Duodenal mucosa (tissue), 2 donors: ENCODE data around the gene PTPRM.

ENCODE experiments used
- H3K27ac ChIP-seq: one replicate; pipeline ENCODE4 v1.7.0; 2013; ENCODE audit warnings: low read depth, low read length
- H3K27me3 ChIP-seq, 2 donors: one replicate each; pipeline ENCODE4 v1.7.0; 2013; ENCODE audit warnings: low read length in 2 of 2, control low read depth in 1 of 2; ENCODE audit not compliant: insufficient read depth in 2 of 2, control insufficient read depth in 1 of 2
- H3K36me3 ChIP-seq, 2 donors: one replicate each; pipeline ENCODE4 v1.7.0; 2013; ENCODE audit warnings: low read length in 2 of 2, control low read depth in 1 of 2; ENCODE audit not compliant: insufficient read depth in 2 of 2, control insufficient read depth in 1 of 2
- H3K4me1 ChIP-seq, 2 donors: one replicate each; pipeline ENCODE4 v1.7.0; 2013; ENCODE audit warnings: low read length in 2 of 2, control low read depth in 1 of 2; ENCODE audit not compliant: insufficient read depth in 2 of 2, control insufficient read depth in 1 of 2
- H3K4me3 ChIP-seq, 2 donors: one replicate each; pipeline ENCODE4 v1.7.0; 2013; ENCODE audit warnings: low read length in 2 of 2, low read depth in 1 of 2
- H3K9ac ChIP-seq, 2 donors: one replicate each; pipeline ENCODE4 v1.7.0; 2013; ENCODE audit warnings: low read length in 2 of 2, low read depth in 1 of 2
- H3K9me3 ChIP-seq, 2 donors: one replicate each; pipeline ENCODE4 v1.7.0; 2013; ENCODE audit warnings: low read length in 2 of 2, control low read depth in 1 of 2; ENCODE audit not compliant: control insufficient read depth in 1 of 2

The PTPRM gene

GRCh38 chr18:7720395-7720794, 153.3 kb downstream of the PTPRM start:
- peaks cover 0 to 3% of the 10 kb centered on the region in 2 donors for H3K9me3 ChIP-seq
- H3K4me1 ChIP-seq, result no peaks in the 10 kb centered on the region
- no peaks in the 10 kb centered on the region for H3K27me3 ChIP-seq
- no peak overlapping the region for H3K9ac ChIP-seq
- H3K27ac ChIP-seq, result no peak overlapping the region
- no peak overlapping the region for H3K4me3 ChIP-seq
- H3K36me3 ChIP-seq, result no peaks in the 10 kb centered on the region

DNA sequence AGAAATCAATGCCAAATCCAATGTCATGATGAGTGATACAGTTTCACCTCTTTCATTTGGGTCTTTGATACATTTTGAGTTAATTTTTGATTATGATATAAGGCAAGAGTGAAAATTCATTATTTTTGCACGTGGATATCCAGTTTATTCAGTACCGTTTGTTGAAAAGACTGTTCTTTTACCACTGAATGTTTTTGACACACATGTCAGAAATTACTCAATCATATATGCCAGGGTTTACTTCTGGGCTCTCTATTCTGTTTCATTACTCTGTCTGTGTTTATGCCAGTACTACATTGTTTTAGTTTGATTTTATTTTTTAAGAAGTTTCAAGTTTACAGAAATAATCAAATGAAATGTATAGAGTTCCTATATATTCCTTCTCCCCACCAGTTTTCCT, 154.4 kb downstream of the PTPRM start:
- H3K27ac ChIP-seq, result no peak overlapping the region
- peaks cover 0 to 3% of the 10 kb centered on the region in 2 donors for H3K9me3 ChIP-seq
- H3K36me3 ChIP-seq, result no peaks in the 10 kb centered on the region
- H3K9ac ChIP-seq, result no peak overlapping the region
- H3K27me3 ChIP-seq, result no peaks in the 10 kb centered on the region
- no peak overlapping the region for H3K4me3 ChIP-seq
- H3K4me1 ChIP-seq, result no peaks in the 10 kb centered on the region

- H3K4me3 ChIP-seq, result no peak overlapping the region
- no peaks in the 10 kb centered on the region for H3K36me3 ChIP-seq
- H3K9me3 ChIP-seq, result no peaks in the 10 kb centered on the region
- no peak overlapping the region for H3K9ac ChIP-seq
- no peaks in the 10 kb centered on the region for H3K4me1 ChIP-seq
- H3K27me3 ChIP-seq, result no peaks in the 10 kb centered on the region
- no peak overlapping the region for H3K27ac ChIP-seq
These were observed 155.8 kb downstream of the PTPRM start for GRCh38 chr18:7722955-7723354.

- no peak overlapping the region for H3K4me3 ChIP-seq
- H3K9ac ChIP-seq, result no peak overlapping the region
- no peaks in the 10 kb centered on the region for H3K27me3 ChIP-seq
- no peaks in the 10 kb centered on the region for H3K36me3 ChIP-seq
- H3K27ac ChIP-seq, result no peak overlapping the region
- no peaks in the 10 kb centered on the region for H3K4me1 ChIP-seq
- H3K9me3 ChIP-seq, result no peaks in the 10 kb centered on the region
These were observed 156.4 kb downstream of the PTPRM start for GRCh38 chr18:7723558-7723957.

DNA sequence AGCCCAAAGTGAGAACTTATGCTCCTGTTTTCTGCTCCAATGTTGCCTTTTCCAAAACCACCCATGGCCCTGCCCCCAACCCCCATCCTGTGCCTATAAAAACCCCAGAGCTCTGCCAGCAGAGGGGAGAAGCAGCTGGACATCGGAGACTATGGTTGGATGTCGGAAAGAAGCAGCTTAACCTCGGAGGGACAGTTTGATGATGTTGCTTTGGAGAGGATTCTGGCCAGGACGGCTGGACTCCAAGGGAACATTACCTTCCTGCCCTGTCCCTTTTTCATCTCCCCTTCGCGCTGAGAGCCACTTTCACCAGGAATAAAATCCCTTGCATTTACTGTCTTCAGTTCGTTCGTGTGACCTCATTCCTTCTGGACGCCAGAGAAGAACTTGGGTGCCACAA, 158.4 kb downstream of the PTPRM start:
- Histone ChIP-seq H3K4me3 (no peak overlapping the region), H3K4me1 (no peaks in the 10 kb centered on the region), H3K9ac (no peak overlapping the region), H3K36me3 (no peaks in the 10 kb centered on the region), H3K27me3 (no peaks in the 10 kb centered on the region), H3K27ac (no peak overlapping the region), H3K9me3 (no peaks in the 10 kb centered on the region)

GRCh38 chr18:7725897-7726296, 158.8 kb downstream of the PTPRM start:
- Histone ChIP-seq H3K27me3 (no peaks in the 10 kb centered on the region), H3K4me3 (no peak overlapping the region), H3K9me3 (no peaks in the 10 kb centered on the region), H3K36me3 (no peaks in the 10 kb centered on the region), H3K9ac (no peak overlapping the region), H3K27ac (no peak overlapping the region), H3K4me1 (no peaks in the 10 kb centered on the region)

DNA sequence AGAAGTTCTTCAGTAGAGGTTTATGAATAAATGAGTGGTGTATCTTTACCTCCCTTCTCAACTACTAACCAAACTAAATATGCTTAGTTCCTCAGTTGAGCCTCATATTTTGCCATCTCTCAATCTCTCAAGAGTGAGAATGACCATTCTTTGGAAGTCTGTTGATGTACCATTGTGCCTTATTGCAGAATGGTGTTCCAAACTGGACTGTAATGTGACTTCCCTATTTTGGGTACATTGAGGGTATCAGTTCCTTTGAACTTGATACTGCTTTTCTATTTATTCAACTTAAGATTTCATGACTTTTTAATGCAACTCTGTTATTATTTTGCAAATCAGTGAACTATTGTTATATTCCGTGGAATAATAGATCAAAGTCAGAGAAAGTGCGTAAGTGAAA, 159.4 kb downstream of the PTPRM start:
- H3K4me1 ChIP-seq, result no peaks in the 10 kb centered on the region
- no peak overlapping the region for H3K27ac ChIP-seq
- H3K9me3 ChIP-seq, result no peaks in the 10 kb centered on the region
- H3K27me3 ChIP-seq, result no peaks in the 10 kb centered on the region
- no peak overlapping the region for H3K9ac ChIP-seq
- H3K4me3 ChIP-seq, result no peak overlapping the region
- H3K36me3 ChIP-seq, result no peaks in the 10 kb centered on the region

GRCh38 chr18:7727361-7728076, 160.4 kb downstream of the PTPRM start:
- no peak overlapping the region for H3K27ac ChIP-seq
- H3K9me3 ChIP-seq, result no peaks in the 10 kb centered on the region
- no peaks in the 10 kb centered on the region for H3K4me1 ChIP-seq
- H3K4me3 ChIP-seq, result no peak overlapping the region
- H3K27me3 ChIP-seq, result no peaks in the 10 kb centered on the region
- H3K9ac ChIP-seq, result no peak overlapping the region
- H3K36me3 ChIP-seq, result no peaks in the 10 kb centered on the region

DNA sequence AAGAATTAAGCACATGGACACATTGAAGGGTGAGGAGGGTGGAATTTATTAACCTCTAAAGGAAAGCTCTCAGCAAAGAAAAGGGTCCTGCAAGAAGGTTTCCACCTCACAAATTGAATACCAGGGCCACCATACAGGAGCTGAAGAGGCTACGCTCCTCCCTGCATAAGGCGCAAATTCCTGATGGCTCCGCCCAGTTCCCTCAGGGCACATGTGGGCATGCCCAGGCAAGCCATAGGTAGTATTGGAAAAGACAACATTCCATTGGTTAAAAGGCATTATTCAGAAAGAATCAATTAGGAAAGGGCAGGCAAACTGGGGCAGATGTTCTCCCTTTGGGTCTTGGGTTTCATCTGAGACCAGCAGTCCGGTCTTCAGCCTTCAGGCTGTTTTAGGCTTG, 161.2 kb downstream of the PTPRM start:
- Histone ChIP-seq H3K27ac (no peak overlapping the region), H3K27me3 (no peaks in the 10 kb centered on the region), H3K36me3 (no peaks in the 10 kb centered on the region), H3K9ac (no peak overlapping the region), H3K9me3 (no peaks in the 10 kb centered on the region), H3K4me1 (no peaks in the 10 kb centered on the region), H3K4me3 (no peak overlapping the region)

DNA sequence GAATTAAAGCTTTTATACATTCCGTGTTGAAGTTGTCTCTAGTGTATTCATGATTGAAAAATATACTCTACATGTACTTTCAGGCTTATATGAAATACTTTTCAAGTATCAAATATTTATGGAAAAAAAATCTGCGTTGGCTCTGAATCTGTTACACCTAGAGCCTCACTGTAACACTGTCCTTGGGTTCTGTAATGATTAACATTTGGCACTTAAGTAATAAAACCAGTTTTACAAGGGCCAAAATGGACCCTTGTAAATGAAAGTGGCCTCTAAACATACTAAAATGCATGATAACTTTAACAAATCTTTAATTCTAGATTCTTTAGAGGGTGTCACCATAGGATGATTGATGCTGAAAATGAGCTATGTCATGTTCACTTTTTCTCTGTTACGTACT, 162.8 kb downstream of the PTPRM start:
- H3K36me3 ChIP-seq, result no peaks in the 10 kb centered on the region
- H3K9me3 ChIP-seq, result no peaks in the 10 kb centered on the region
- H3K9ac ChIP-seq, result no peak overlapping the region
- H3K4me1 ChIP-seq, result peaks cover under 1 to 4% of the 10 kb centered on the region in 2 donors
- H3K27me3 ChIP-seq, result no peaks in the 10 kb centered on the region
- H3K4me3 ChIP-seq, result no peak overlapping the region
- H3K27ac ChIP-seq, result no peak overlapping the region

DNA sequence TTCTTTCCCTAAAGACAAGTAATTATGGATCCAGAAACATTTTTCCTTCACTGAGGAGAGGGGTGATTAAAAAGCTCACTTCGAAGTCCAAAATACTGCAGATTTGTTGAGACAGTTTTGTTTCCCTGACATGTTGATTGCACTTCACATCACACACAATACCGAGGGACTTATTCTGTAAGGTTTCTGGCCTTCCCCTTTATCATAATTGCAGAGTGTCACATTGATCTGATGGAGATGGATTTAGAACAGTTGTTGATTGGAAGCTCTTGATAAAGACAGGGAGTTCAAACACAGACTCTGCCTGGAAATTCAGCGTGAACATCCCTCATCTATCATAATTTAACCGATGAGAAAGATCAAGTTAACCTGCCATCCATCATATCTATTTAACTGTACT, 163.6 kb downstream of the PTPRM start:
- no peaks in the 10 kb centered on the region for H3K27me3 ChIP-seq
- no peaks in the 10 kb centered on the region for H3K9me3 ChIP-seq
- peaks cover 6 to 7% of the 10 kb centered on the region in 2 donors for H3K4me1 ChIP-seq
- H3K27ac ChIP-seq, result no peak overlapping the region
- no peaks in the 10 kb centered on the region for H3K36me3 ChIP-seq
- H3K4me3 ChIP-seq, result no peak overlapping the region
- H3K9ac ChIP-seq, result no peak overlapping the region
